Amniotic epithelial cell (primary cell): ENCODE measurements around the gene CAND2.
A peak's percentile ranks its signal among the peaks of the same experiment; 100 is the strongest.
"Not testable (repeated sequence)": the region's sequence is repeated elsewhere in the genome, so short reads cannot be mapped to it uniquely, and the experiment has no call there.

ENCODE experiments used
- DNase-seq: peaks from one replicate; pipeline ENCODE4 v3.0.0-alpha.2; 2010; ENCODE audit warnings: low read depth

Gene CAND2

GRCh38 chr3:12771236-12771635 lies 25.2 kb upstream of the CAND2 start:
- DNase-seq = no peak

- DNase-seq = no peak
These were observed 24.0 kb upstream of the CAND2 start for GRCh38 chr3:12772462-12772861.

GRCh38 chr3:12773030-12773709 lies 23.3 kb upstream of the CAND2 start:
- DNase-seq = no peak

- no peak for DNase-seq
These were observed 22.8 kb upstream of the CAND2 start for GRCh38 chr3:12773710-12774086.

- DNase-seq = no peak
These were observed 21.9 kb upstream of the CAND2 start for GRCh38 chr3:12774619-12775018.

- no peak for DNase-seq
These were observed 21.3 kb upstream of the CAND2 start for GRCh38 chr3:12775226-12775625.

- not testable (repeated sequence) for DNase-seq
These were observed 20.5 kb upstream of the CAND2 start for GRCh38 chr3:12775970-12776369.

- no peak for DNase-seq
These were observed 19.3 kb upstream of the CAND2 start for GRCh38 chr3:12777171-12777570.

GRCh38 chr3:12780751-12781150 lies 15.7 kb upstream of the CAND2 start:
- peak; percentile 91 for DNase-seq

GRCh38 chr3:12782172-12782815 lies 14.2 kb upstream of the CAND2 start:
- DNase-seq = peak; percentile 83

GRCh38 chr3:12785096-12785495 lies 11.4 kb upstream of the CAND2 start:
- no peak for DNase-seq

GRCh38 chr3:12787346-12787745 lies 9.1 kb upstream of the CAND2 start:
- not testable (repeated sequence) for DNase-seq

GRCh38 chr3:12787967-12788690 lies 8.4 kb upstream of the CAND2 start:
- DNase-seq = not testable (repeated sequence)

- peak; percentile 45 for DNase-seq
These were observed 5.0 kb upstream of the CAND2 start for GRCh38 chr3:12791430-12791829.

GRCh38 chr3:12793701-12794100 lies 2.8 kb upstream of the CAND2 start:
- DNase-seq = peak; percentile 19

- no peak for DNase-seq
These were observed 828 bp downstream of the CAND2 start for GRCh38 chr3:12797124-12797891.

GRCh38 chr3:12797892-12798558 lies 1.5 kb downstream of the CAND2 start:
- DNase-seq = no peak

- DNase-seq = no peak
These were observed 2.2 kb downstream of the CAND2 start for GRCh38 chr3:12798559-12799179.

GRCh38 chr3:12799525-12800440 lies 3.3 kb downstream of the CAND2 start:
- DNase-seq = no peak

GRCh38 chr3:12803371-12803770 lies 6.9 kb downstream of the CAND2 start:
- no peak for DNase-seq
